GM12891 (cell line): ENCODE results near the gene SNX9.

Experiments used
- PAX5 ChIP-seq: IDR thresholded peaks from 2 replicates; pipeline ENCODE4 v1.6.1; 2011; ENCODE audit warnings: low read length, moderate library complexity, mild to moderate bottlenecking; ENCODE audit not compliant: insufficient read depth, severe bottlenecking
- POLR2A ChIP-seq: IDR thresholded peaks from 2 replicates; pipeline ENCODE4 v1.6.1; 2011; ENCODE audit warnings: low read depth, low read length, control low read depth
- POLR2AphosphoS5 ChIP-seq: IDR thresholded peaks from 2 replicates; pipeline ENCODE4 v1.6.1; 2011; ENCODE audit warnings: low read depth, low read length, control low read depth
- SPI1 ChIP-seq: IDR thresholded peaks from 2 replicates; pipeline ENCODE4 v1.6.1; 2011; ENCODE audit warnings: low read depth, low read length, control low read depth
- TAF1 ChIP-seq: IDR thresholded peaks from 2 replicates; pipeline ENCODE4 v1.6.1; 2011; ENCODE audit warnings: low read depth, low read length, control low read depth

GRCh38 chr6:157848693-157849092 is 25.6 kb downstream of the SNX9 start:
- TF ChIP-seq TAF1 (no peak), POLR2A (no peak), POLR2AphosphoS5 (no peak), SPI1 (no peak), PAX5 (no peak)
